Stomach (tissue), 4 donors: Measurements from ENCODE around the gene IQSEC1.

Source experiments
- CTCF ChIP-seq, 7 experiments: fragments of 450-650 bp in 4 of 7; fragments of 200-600 bp in 3 of 7; sonication (generic) in 3 of 7; IDR thresholded peaks; one replicate each; pipeline ENCODE4 v1.5.1; 2016 to 2019; ENCODE audit warnings: antibody characterized with exemption in 7 of 7, control low read depth in 2 of 7, mild to moderate bottlenecking in 1 of 7
- POLR2AphosphoS5 ChIP-seq, 3 donors: sonication (generic); formaldehyde crosslinking; IDR thresholded peaks; one replicate each; pipeline ENCODE4 v1.6.1; 2016; ENCODE audit warnings: antibody characterized with exemption in 3 of 3

DNA sequence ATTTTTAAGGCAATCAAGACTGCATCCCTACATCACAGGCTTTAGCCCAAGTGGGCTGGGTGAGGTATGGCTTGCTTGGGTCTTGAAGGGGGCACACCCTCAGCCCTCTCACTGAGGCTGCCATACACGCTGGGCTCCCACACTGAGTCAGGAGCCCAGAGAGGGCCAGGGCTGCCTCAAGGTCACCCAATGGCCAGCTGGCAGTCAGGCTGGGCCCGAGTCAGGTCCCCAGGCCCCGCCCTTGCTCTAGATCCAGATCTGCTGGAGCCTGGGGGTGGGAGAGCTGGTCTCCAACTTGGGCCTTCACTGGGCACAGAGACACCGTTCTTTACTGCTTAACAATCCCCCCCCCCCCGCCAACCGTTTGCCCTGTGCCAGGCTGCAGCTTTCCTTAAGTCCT is 88.1 kb downstream of the IQSEC1 start:
- no peak for TF ChIP-seq CTCF (IDR thresholded peaks at IDR 0.05)
- no peak for TF ChIP-seq POLR2AphosphoS5 (IDR thresholded peaks at IDR 0.05)
